Adipocyte (in vitro differentiated cells): ENCODE data around the gene INPPL1.
A peak's percentile ranks its signal among the peaks of the same experiment; 100 is the strongest.

Source experiments
- DNase-seq: peaks from one replicate; pipeline ENCODE4 v3.0.0-alpha.2; 2015; ENCODE audit warnings: low read depth
- H3K27me3 ChIP-seq: replicated peaks from 2 replicates; pipeline ENCODE4 v1.7.0; 2013; ENCODE audit warnings: mild to moderate bottlenecking, low read length, moderate library complexity; ENCODE audit not compliant: control insufficient read depth, insufficient read depth
- H3K36me3 ChIP-seq: 2 replicates; pipeline ENCODE4 v1.7.0; 2013; ENCODE audit warnings: low read length, mild to moderate bottlenecking, moderate library complexity; ENCODE audit not compliant: control insufficient read depth, insufficient read depth, severe bottlenecking
- H3K4me1 ChIP-seq: 2 replicates; pipeline ENCODE4 v1.7.0; 2013; ENCODE audit warnings: mild to moderate bottlenecking, low read length, moderate library complexity; ENCODE audit not compliant: control insufficient read depth, insufficient read depth
- H3K4me3 ChIP-seq: 2 replicates; pipeline ENCODE4 v1.7.0; 2013; ENCODE audit warnings: mild to moderate bottlenecking, low read length, moderate library complexity
- H3K9ac ChIP-seq: 2 replicates; pipeline ENCODE4 v1.7.0; 2013; ENCODE audit warnings: mild to moderate bottlenecking, low read length, moderate library complexity
- H3K9me3 ChIP-seq: 2 replicates; pipeline ENCODE4 v1.7.0; 2013; ENCODE audit warnings: mild to moderate bottlenecking, low read length, moderate library complexity; ENCODE audit not compliant: control insufficient read depth

The INPPL1 gene

GRCh38 chr11:72234514-72234830 lies 9.9 kb downstream of the INPPL1 start:
- Histone ChIP-seq H3K4me3 (no peak overlapping the region), H3K9ac (no peak overlapping the region), H3K9me3 (no peaks in the 10 kb centered on the region), H3K4me1 (peaks cover 4% of the 10 kb centered on the region), H3K36me3 (peaks cover 90% of the 10 kb centered on the region), H3K27me3 (no peaks in the 10 kb centered on the region)
- DNase-seq = no peak

- DNase-seq = no peak
- H3K4me1 ChIP-seq = peaks cover 5% of the 10 kb centered on the region
- H3K9me3 ChIP-seq = no peaks in the 10 kb centered on the region
- H3K36me3 ChIP-seq = peaks cover 86% of the 10 kb centered on the region
- H3K4me3 ChIP-seq = no peak overlapping the region
- no peaks in the 10 kb centered on the region for H3K27me3 ChIP-seq
- no peak overlapping the region for H3K9ac ChIP-seq
Measured at GRCh38 chr11:72234920-72235319, 10.4 kb downstream of the INPPL1 start.

- peaks cover under 1% of the 10 kb centered on the region for H3K27me3 ChIP-seq
- no peak for DNase-seq
- no peak overlapping the region for H3K9ac ChIP-seq
- H3K4me1 ChIP-seq = peaks cover 9% of the 10 kb centered on the region
- no peak overlapping the region for H3K4me3 ChIP-seq
- H3K36me3 ChIP-seq = peaks cover 80% of the 10 kb centered on the region
- no peaks in the 10 kb centered on the region for H3K9me3 ChIP-seq
Measured at GRCh38 chr11:72235351-72236057, 10.9 kb downstream of the INPPL1 start.

- Histone ChIP-seq H3K9me3 (no peaks in the 10 kb centered on the region), H3K4me3 (no peak overlapping the region), H3K36me3 (peaks cover 73% of the 10 kb centered on the region), H3K4me1 (peaks cover 9% of the 10 kb centered on the region), H3K9ac (no peak overlapping the region), H3K27me3 (peaks cover 6% of the 10 kb centered on the region)
- DNase-seq = no peak
Measured at GRCh38 chr11:72236083-72236697, 11.6 kb downstream of the INPPL1 start.

- H3K4me3 ChIP-seq = no peak overlapping the region
- H3K9ac ChIP-seq = no peak overlapping the region
- peaks cover 67% of the 10 kb centered on the region for H3K36me3 ChIP-seq
- no peak for DNase-seq
- H3K9me3 ChIP-seq = no peaks in the 10 kb centered on the region
- H3K27me3 ChIP-seq = peaks cover 6% of the 10 kb centered on the region
- peaks cover 9% of the 10 kb centered on the region for H3K4me1 ChIP-seq
Measured at GRCh38 chr11:72236774-72237111, 12.2 kb downstream of the INPPL1 start.

DNA sequence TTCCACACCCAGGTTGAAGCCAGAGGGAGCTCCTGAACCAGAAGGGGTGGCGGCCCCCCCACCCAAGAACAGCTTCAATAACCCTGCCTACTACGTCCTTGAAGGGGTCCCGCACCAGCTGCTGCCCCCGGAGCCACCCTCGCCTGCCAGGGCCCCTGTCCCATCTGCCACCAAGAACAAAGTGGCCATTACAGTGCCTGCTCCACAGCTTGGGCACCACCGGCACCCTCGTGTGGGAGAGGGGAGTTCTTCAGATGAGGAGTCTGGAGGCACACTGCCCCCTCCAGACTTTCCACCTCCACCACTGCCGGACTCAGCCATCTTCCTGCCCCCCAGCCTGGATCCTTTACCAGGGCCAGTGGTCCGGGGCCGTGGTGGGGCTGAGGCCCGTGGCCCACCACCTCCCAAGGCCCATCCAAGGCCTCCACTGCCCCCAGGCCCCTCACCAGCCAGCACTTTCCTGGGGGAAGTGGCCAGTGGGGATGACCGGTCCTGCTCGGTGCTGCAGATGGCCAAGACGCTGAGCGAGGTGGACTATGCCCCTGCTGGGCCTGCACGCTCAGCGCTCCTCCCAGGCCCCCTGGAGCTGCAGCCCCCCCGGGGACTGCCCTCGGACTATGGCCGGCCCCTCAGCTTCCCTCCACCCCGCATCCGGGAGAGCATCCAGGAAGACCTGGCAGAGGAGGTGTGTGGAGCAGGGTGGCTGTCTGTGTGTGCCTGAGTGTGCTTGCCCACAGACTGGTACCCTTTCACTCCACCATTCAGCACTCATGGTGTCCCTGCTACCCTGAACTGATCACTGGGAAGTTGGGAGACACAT lies 12.8 kb downstream of the INPPL1 start:
- Histone ChIP-seq H3K36me3 (peaks cover 62% of the 10 kb centered on the region), H3K27me3 (peaks cover 11% of the 10 kb centered on the region), H3K4me1 (peaks cover 9% of the 10 kb centered on the region), H3K9ac (no peak overlapping the region), H3K4me3 (no peak overlapping the region), H3K9me3 (no peaks in the 10 kb centered on the region)
- DNase-seq = no peak

GRCh38 chr11:72238040-72238450 lies 13.5 kb downstream of the INPPL1 start:
- Histone ChIP-seq H3K4me3 (no peak overlapping the region), H3K27me3 (peaks cover 15% of the 10 kb centered on the region), H3K9ac (no peak overlapping the region), H3K9me3 (no peaks in the 10 kb centered on the region), H3K36me3 (peaks cover 54% of the 10 kb centered on the region), H3K4me1 (peaks cover 9% of the 10 kb centered on the region)
- DNase-seq = peak; percentile 64

DNA sequence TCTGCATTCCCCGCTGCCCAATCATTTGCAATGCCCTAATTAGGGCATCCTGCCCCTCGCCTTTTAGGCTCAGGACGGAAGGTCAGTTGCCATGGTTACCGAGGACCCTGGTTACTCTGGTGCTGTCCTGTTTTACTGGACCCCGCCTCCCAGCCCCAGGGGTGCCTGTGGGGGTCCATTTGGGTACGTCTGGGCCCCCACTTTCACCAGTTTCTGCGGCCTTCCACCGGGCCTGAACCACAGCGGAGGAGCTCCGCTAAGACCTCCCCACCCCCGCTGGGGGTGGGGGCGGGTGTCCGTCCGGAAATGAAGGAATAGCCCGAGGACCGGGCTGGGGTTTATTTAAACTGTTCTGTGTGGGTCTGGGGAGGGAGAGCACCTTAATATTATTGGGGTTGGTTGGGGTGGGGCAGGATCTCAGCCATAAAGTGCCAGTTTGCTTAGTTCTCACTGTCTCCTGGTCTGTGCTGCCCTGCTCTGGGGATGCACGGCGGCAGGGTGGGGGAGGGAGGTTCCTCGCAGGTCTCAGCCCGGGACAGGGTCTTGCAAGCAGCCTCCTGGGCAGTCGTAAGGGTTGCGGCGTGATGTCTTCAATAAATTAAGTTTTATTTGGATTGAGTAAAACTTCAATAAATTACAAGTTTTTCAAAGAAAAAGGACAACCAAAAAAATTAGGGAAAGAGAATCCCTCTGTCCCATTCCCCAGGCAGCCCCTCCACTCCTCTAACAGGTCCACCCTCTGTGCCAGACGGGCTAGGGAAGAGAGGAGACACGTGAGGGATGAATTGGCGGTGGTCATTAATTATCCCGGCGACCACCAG lies 14.1 kb downstream of the INPPL1 start:
- no peak for DNase-seq
- Histone ChIP-seq H3K9me3 (no peaks in the 10 kb centered on the region), H3K27me3 (peaks cover 21% of the 10 kb centered on the region)

GRCh38 chr11:72239313-72239848 lies 14.8 kb downstream of the INPPL1 start:
- Histone ChIP-seq H3K4me3 (peak overlapping the region; percentile 50), H3K36me3 (peaks cover 41% of the 10 kb centered on the region), H3K9ac (peak overlapping the region; percentile 67), H3K9me3 (no peaks in the 10 kb centered on the region), H3K4me1 (peaks cover 9% of the 10 kb centered on the region), H3K27me3 (peaks cover 23% of the 10 kb centered on the region)
- DNase-seq = peak; percentile 65

More for the DNA sequence above, 14.1 kb downstream of the INPPL1 start:
- peak overlapping the region; percentile 67 for H3K9ac ChIP-seq
- no peak overlapping the region for H3K4me3 ChIP-seq
- H3K4me1 ChIP-seq = peaks cover 9% of the 10 kb centered on the region
- peaks cover 48% of the 10 kb centered on the region for H3K36me3 ChIP-seq

DNA sequence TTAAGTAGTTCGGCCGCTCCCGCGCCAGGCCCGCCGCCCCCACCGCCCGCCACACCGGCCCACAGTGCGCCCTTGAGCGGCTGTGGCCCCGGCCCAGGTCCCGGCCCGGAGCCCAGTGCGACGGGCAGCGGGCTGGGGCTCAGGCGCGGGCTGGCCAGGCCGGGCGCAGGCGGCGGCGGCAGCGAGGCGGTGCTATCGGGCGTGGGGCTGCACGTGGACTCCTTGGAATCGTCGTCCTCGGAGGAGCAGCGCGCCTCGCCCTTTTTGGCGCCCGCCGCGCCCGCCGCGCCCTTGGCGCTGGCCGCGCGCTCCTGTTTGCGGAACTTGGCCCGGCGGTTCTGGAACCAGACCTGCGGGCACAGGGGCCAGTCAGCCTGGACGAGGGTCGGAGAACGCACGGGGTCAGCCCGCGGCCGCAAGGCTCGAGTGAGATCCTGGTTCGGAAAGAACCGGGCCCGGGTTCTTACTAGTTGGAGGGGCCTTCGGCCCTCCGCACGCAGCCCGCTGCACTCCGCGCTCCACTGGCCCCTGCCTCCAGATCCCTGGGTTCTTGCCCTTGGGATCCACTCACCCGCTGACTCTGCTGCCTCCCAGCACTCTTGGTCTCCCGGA lies 15.4 kb downstream of the INPPL1 start:
- H3K36me3 ChIP-seq = peaks cover 35% of the 10 kb centered on the region
- peaks cover 28% of the 10 kb centered on the region for H3K27me3 ChIP-seq
- H3K9ac ChIP-seq = peak overlapping the region; percentile 67
- peak overlapping the region; percentile 50 for H3K4me3 ChIP-seq
- H3K4me1 ChIP-seq = peaks cover 9% of the 10 kb centered on the region
- DNase-seq = peak; percentile 73
- no peaks in the 10 kb centered on the region for H3K9me3 ChIP-seq
